Ovary (tissue), 3 donors: ENCODE data around the gene PRELID3B.

Experiments used
- CTCF ChIP-seq, 3 donors: fragments of 450-650 bp in 2 of 3; fragments of 200-600 bp in 1 of 3; IDR thresholded peaks; one replicate each; pipeline versions ENCODE4 v1.5.1 to v1.8.0; 2016 to 2022; ENCODE audit warnings: antibody characterized with exemption in 3 of 3, mild to moderate bottlenecking in 1 of 3
- EP300 ChIP-seq: sonication (generic); formaldehyde crosslinking; IDR thresholded peaks from one replicate; pipeline ENCODE4 v1.6.1; 2017; ENCODE audit warnings: antibody characterized with exemption
- POLR2A ChIP-seq: fragments of 450-650 bp; IDR thresholded peaks from one replicate; pipeline ENCODE4 v1.6.1; 2017; ENCODE audit warnings: antibody characterized with exemption, mild to moderate bottlenecking, moderate library complexity
- donor health status: DM: no; HTN: no; CAD: no.

- TF ChIP-seq CTCF (IDR thresholded peaks at IDR 0.05) (no peak), EP300 (no peak), POLR2A (no peak)
Observed at GRCh38 chr20:59062081-59062480, 19.5 kb upstream of the PRELID3B start.
